GM12878 (cell line): Measurements from ENCODE around the gene KRT32.

Source experiments
- POLR2A ChIP-seq: IDR thresholded peaks from 2 replicates; pipeline ENCODE4 v1.6.1; 2011; ENCODE audit warnings: low read depth, mild to moderate bottlenecking, low read length
- SKIL ChIP-seq: fragments of 450-650 bp; IDR thresholded peaks from 2 replicates; pipeline ENCODE4 v1.6.1; 2017; ENCODE audit warnings: mild to moderate bottlenecking, low read depth, inconsistent platforms; ENCODE audit not compliant: poor library complexity, severe bottlenecking
- SREBF2 ChIP-seq: IDR thresholded peaks from 2 replicates; pipeline ENCODE4 v1.6.1; 2012; ENCODE audit warnings: mild to moderate bottlenecking, low read length
- YY1 ChIP-seq: IDR thresholded peaks from 2 replicates; pipeline ENCODE4 v1.6.1; 2011; ENCODE audit warnings: low read depth, mild to moderate bottlenecking, low read length
- TF ChIP-seq, protein P1 (sequence below): IDR thresholded peaks from 2 replicates; pipeline ENCODE4 v1.6.1; 2011; ENCODE audit warnings: mild to moderate bottlenecking, low read depth, low read length, moderate library complexity; ENCODE audit not compliant: insufficient replicate concordance

GRCh38 chr17:41434415-41434814 lies 32.8 kb downstream of the KRT32 start:
- TF ChIP-seq SKIL = no peak
- TF ChIP-seq YY1 = no peak
- no peak for TF ChIP-seq POLR2A
- TF ChIP-seq, protein P1, sequence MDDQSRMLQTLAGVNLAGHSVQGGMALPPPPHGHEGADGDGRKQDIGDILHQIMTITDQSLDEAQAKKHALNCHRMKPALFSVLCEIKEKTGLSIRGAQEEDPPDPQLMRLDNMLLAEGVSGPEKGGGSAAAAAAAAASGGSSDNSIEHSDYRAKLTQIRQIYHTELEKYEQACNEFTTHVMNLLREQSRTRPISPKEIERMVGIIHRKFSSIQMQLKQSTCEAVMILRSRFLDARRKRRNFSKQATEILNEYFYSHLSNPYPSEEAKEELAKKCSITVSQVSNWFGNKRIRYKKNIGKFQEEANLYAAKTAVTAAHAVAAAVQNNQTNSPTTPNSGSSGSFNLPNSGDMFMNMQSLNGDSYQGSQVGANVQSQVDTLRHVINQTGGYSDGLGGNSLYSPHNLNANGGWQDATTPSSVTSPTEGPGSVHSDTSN = no peak
- TF ChIP-seq SREBF2 = no peak
